ENCODE data around the gene SLC12A7. TPM values are rescaled to one million over a fixed set of nuclear protein-coding genes. Genes with fewer than 3 reads are reported as not detected.

Gene SLC12A7
- total RNA-seq, 1 donor from 2014 or later: 30.5 TPM

- Mint-ChIP-seq H3K27ac (ENCODE audit: unreplicated experiment) (no peak overlapping the region), H3K36me3 (ENCODE audit: low read depth, unreplicated experiment) (peaks cover 7% of the 10 kb centered on the region), H3K4me1 (ENCODE audit: low read depth, unreplicated experiment) (no peaks in the 10 kb centered on the region), H3K27me3 (ENCODE audit: low read depth, unreplicated experiment) (peaks cover 2% of the 10 kb centered on the region), H3K9me3 (ENCODE audit: unreplicated experiment) (peaks cover 8% of the 10 kb centered on the region), H3K4me3 (ENCODE audit: unreplicated experiment) (no peak overlapping the region)
- TF ChIP-seq EZH2 (IDR thresholded peaks at IDR 0.05; ENCODE audit: insufficient read depth, low read length) (no peak), CTCF (IDR thresholded peaks at IDR 0.05; ENCODE audit: insufficient read depth, low read depth, low read length) (no peak)
- H3K79me2 ChIP-seq (ENCODE audit: insufficient read depth, low read length): no peaks in the 10 kb centered on the region
- H3K27ac ChIP-seq (ENCODE audit: low read depth, low read length): no peak overlapping the region
- no peak overlapping the region for H3K4me2 ChIP-seq (ENCODE audit: low read length)
- no peak overlapping the region for H3K9ac ChIP-seq (ENCODE audit: low read length)
- no peak overlapping the region for H3K4me3 ChIP-seq (ENCODE audit: insufficient read depth, low read depth, low read length)
- no peak overlapping the region for H2AFZ ChIP-seq (ENCODE audit: low read depth, low read length)
- no peaks in the 10 kb centered on the region for H3K4me1 ChIP-seq (ENCODE audit: insufficient read depth, low read length)
- peaks cover 19% of the 10 kb centered on the region for H3K9me3 ChIP-seq (ENCODE audit: insufficient read depth, low read depth, low read length)
- no peaks in the 10 kb centered on the region for H3K27me3 ChIP-seq (ENCODE audit: insufficient read depth, low read length)
- DNase-seq (ENCODE audit: low read depth) (no peak), FAIRE-seq (no peak)
- no peaks in the 10 kb centered on the region for H4K20me1 ChIP-seq (ENCODE audit: insufficient read depth, low read length)
- no peaks in the 10 kb centered on the region for H3K36me3 ChIP-seq (ENCODE audit: insufficient read depth, low read length)
These were observed 62.7 kb downstream of the SLC12A7 start for GRCh38 chr5:1048861-1049838.

- H4K20me1 ChIP-seq (ENCODE audit: insufficient read depth, low read length): no peaks in the 10 kb centered on the region
- H3K27ac ChIP-seq (ENCODE audit: low read depth, low read length): no peak overlapping the region
- Mint-ChIP-seq H3K27ac (ENCODE audit: unreplicated experiment) (no peak overlapping the region), H3K9me3 (ENCODE audit: unreplicated experiment) (peaks cover 12% of the 10 kb centered on the region), H3K36me3 (ENCODE audit: low read depth, unreplicated experiment) (peaks cover 7% of the 10 kb centered on the region), H3K4me1 (ENCODE audit: low read depth, unreplicated experiment) (no peaks in the 10 kb centered on the region), H3K27me3 (ENCODE audit: low read depth, unreplicated experiment) (peaks cover 2% of the 10 kb centered on the region), H3K4me3 (ENCODE audit: unreplicated experiment) (no peak overlapping the region)
- TF ChIP-seq EZH2 (IDR thresholded peaks at IDR 0.05; ENCODE audit: insufficient read depth, low read length): no peak
- no peak overlapping the region for H2AFZ ChIP-seq (ENCODE audit: low read depth, low read length)
- no peak overlapping the region for H3K9ac ChIP-seq (ENCODE audit: low read length)
- FAIRE-seq: no peak
- no peaks in the 10 kb centered on the region for H3K4me1 ChIP-seq (ENCODE audit: insufficient read depth, low read length)
- no peak overlapping the region for H3K4me3 ChIP-seq (ENCODE audit: insufficient read depth, low read depth, low read length)
- H3K9me3 ChIP-seq (ENCODE audit: insufficient read depth, low read depth, low read length): peaks cover 19% of the 10 kb centered on the region
- H3K27me3 ChIP-seq (ENCODE audit: insufficient read depth, low read length): no peaks in the 10 kb centered on the region
- DNase-seq (ENCODE audit: low read depth): no peak
- no peaks in the 10 kb centered on the region for H3K36me3 ChIP-seq (ENCODE audit: insufficient read depth, low read length)
- no peaks in the 10 kb centered on the region for H3K79me2 ChIP-seq (ENCODE audit: insufficient read depth, low read length)
- no peak overlapping the region for H3K4me2 ChIP-seq (ENCODE audit: low read length)
These were observed 63.6 kb downstream of the SLC12A7 start for GRCh38 chr5:1048162-1048721.

- peaks cover 8% of the 10 kb centered on the region for H3K27me3 Mint-ChIP-seq (ENCODE audit: low read depth, unreplicated experiment)
- Histone ChIP-seq H3K27me3 (ENCODE audit: insufficient read depth, low read length) (no peaks in the 10 kb centered on the region), H4K20me1 (ENCODE audit: insufficient read depth, low read length) (no peaks in the 10 kb centered on the region), H3K9ac (ENCODE audit: low read length) (no peak overlapping the region), H3K9me3 (ENCODE audit: insufficient read depth, low read depth, low read length) (peaks cover 22% of the 10 kb centered on the region), H3K4me2 (ENCODE audit: low read length) (no peak overlapping the region), H2AFZ (ENCODE audit: low read depth, low read length) (no peak overlapping the region), H3K79me2 (ENCODE audit: insufficient read depth, low read length) (no peaks in the 10 kb centered on the region), H3K27ac (ENCODE audit: low read depth, low read length) (no peak overlapping the region), H3K4me3 (ENCODE audit: insufficient read depth, low read depth, low read length) (no peak overlapping the region), H3K36me3 (ENCODE audit: insufficient read depth, low read length) (no peaks in the 10 kb centered on the region), H3K4me1 (ENCODE audit: insufficient read depth, low read length) (no peaks in the 10 kb centered on the region)
- no peak overlapping the region for H3K4me3 Mint-ChIP-seq (ENCODE audit: unreplicated experiment)
- peaks cover 13% of the 10 kb centered on the region for H3K9me3 Mint-ChIP-seq (ENCODE audit: unreplicated experiment)
- H3K27ac Mint-ChIP-seq (ENCODE audit: unreplicated experiment): no peak overlapping the region
- no peaks in the 10 kb centered on the region for H3K4me1 Mint-ChIP-seq (ENCODE audit: low read depth, unreplicated experiment)
- TF ChIP-seq CTCF (IDR thresholded peaks at IDR 0.05; ENCODE audit: insufficient read depth, low read depth, low read length) (no peak), EZH2 (IDR thresholded peaks at IDR 0.05; ENCODE audit: insufficient read depth, low read length) (no peak)
- H3K36me3 Mint-ChIP-seq (ENCODE audit: low read depth, unreplicated experiment): peaks cover 7% of the 10 kb centered on the region
- no peak for FAIRE-seq
- DNase-seq (ENCODE audit: low read depth): no peak
These were observed 64.4 kb downstream of the SLC12A7 start for GRCh38 chr5:1047332-1047965.

All from astrocyte (in vitro differentiated cells and primary cell).